ENCODE data around the gene JAKMIP2.

DNA sequence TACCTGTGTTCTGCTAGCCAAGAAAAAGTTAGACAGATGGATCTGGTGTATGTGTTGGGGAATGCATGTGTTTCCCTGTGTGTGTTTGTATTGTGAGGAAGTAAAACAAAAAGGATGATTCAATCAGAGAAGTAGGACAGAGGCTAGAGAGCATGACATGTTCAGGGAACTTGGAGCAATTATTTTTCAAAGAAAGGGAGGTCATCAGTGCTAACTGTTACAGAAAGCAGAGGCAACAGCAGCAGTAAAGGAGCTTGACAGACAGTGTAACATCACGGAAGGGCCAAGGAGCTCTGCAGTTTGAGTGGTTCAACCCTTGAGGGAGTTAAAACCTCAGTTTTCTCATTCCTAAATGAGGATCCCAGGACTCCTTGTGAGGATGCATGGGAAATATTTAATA is 35.8 kb upstream of the JAKMIP2 start:
- no peak for TF ChIP-seq CREB1 (CRISPR knock-in tag; IDR thresholded peaks at IDR 0.05)
- TF ChIP-seq CTCF (IDR thresholded peaks at IDR 0.05): no peak
- TF ChIP-seq, protein P1, sequence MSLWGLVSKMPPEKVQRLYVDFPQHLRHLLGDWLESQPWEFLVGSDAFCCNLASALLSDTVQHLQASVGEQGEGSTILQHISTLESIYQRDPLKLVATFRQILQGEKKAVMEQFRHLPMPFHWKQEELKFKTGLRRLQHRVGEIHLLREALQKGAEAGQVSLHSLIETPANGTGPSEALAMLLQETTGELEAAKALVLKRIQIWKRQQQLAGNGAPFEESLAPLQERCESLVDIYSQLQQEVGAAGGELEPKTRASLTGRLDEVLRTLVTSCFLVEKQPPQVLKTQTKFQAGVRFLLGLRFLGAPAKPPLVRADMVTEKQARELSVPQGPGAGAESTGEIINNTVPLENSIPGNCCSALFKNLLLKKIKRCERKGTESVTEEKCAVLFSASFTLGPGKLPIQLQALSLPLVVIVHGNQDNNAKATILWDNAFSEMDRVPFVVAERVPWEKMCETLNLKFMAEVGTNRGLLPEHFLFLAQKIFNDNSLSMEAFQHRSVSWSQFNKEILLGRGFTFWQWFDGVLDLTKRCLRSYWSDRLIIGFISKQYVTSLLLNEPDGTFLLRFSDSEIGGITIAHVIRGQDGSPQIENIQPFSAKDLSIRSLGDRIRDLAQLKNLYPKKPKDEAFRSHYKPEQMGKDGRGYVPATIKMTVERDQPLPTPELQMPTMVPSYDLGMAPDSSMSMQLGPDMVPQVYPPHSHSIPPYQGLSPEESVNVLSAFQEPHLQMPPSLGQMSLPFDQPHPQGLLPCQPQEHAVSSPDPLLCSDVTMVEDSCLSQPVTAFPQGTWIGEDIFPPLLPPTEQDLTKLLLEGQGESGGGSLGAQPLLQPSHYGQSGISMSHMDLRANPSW (CRISPR knock-in tag; conservative IDR thresholded peaks at IDR 0.05; ENCODE audit: low read depth): no peak
- TF ChIP-seq IRF1 (CRISPR knock-in tag; IDR thresholded peaks at IDR 0.05): no peak
- TF ChIP-seq FOXP1 (CRISPR knock-in tag; IDR thresholded peaks at IDR 0.05; ENCODE audit: borderline replicate concordance): no peak
- TF ChIP-seq ATF3 (CRISPR knock-in tag; conservative IDR thresholded peaks at IDR 0.05): no peak
- no peak for TF ChIP-seq NR3C1 (CRISPR knock-in tag; conservative IDR thresholded peaks at IDR 0.05; ENCODE audit: low read depth)
- TF ChIP-seq HMGXB4 (CRISPR knock-in tag; IDR thresholded peaks at IDR 0.05): no peak
- no peak for TF ChIP-seq KAT7 (CRISPR knock-in tag; IDR thresholded peaks at IDR 0.05; ENCODE audit: borderline replicate concordance)
- TF ChIP-seq, protein P2, sequence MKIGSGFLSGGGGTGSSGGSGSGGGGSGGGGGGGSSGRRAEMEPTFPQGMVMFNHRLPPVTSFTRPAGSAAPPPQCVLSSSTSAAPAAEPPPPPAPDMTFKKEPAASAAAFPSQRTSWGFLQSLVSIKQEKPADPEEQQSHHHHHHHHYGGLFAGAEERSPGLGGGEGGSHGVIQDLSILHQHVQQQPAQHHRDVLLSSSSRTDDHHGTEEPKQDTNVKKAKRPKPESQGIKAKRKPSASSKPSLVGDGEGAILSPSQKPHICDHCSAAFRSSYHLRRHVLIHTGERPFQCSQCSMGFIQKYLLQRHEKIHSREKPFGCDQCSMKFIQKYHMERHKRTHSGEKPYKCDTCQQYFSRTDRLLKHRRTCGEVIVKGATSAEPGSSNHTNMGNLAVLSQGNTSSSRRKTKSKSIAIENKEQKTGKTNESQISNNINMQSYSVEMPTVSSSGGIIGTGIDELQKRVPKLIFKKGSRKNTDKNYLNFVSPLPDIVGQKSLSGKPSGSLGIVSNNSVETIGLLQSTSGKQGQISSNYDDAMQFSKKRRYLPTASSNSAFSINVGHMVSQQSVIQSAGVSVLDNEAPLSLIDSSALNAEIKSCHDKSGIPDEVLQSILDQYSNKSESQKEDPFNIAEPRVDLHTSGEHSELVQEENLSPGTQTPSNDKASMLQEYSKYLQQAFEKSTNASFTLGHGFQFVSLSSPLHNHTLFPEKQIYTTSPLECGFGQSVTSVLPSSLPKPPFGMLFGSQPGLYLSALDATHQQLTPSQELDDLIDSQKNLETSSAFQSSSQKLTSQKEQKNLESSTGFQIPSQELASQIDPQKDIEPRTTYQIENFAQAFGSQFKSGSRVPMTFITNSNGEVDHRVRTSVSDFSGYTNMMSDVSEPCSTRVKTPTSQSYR (CRISPR knock-in tag; IDR thresholded peaks at IDR 0.05): no peak
- TF ChIP-seq, protein P3, sequence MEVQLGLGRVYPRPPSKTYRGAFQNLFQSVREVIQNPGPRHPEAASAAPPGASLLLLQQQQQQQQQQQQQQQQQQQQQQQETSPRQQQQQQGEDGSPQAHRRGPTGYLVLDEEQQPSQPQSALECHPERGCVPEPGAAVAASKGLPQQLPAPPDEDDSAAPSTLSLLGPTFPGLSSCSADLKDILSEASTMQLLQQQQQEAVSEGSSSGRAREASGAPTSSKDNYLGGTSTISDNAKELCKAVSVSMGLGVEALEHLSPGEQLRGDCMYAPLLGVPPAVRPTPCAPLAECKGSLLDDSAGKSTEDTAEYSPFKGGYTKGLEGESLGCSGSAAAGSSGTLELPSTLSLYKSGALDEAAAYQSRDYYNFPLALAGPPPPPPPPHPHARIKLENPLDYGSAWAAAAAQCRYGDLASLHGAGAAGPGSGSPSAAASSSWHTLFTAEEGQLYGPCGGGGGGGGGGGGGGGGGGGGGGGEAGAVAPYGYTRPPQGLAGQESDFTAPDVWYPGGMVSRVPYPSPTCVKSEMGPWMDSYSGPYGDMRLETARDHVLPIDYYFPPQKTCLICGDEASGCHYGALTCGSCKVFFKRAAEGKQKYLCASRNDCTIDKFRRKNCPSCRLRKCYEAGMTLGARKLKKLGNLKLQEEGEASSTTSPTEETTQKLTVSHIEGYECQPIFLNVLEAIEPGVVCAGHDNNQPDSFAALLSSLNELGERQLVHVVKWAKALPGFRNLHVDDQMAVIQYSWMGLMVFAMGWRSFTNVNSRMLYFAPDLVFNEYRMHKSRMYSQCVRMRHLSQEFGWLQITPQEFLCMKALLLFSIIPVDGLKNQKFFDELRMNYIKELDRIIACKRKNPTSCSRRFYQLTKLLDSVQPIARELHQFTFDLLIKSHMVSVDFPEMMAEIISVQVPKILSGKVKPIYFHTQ (CRISPR knock-in tag; IDR thresholded peaks at IDR 0.05): no peak
- TF ChIP-seq GRHL2 (CRISPR knock-in tag; IDR thresholded peaks at IDR 0.05; ENCODE audit: insufficient replicate concordance, severe bottlenecking): no peak
- TF ChIP-seq, protein P4, sequence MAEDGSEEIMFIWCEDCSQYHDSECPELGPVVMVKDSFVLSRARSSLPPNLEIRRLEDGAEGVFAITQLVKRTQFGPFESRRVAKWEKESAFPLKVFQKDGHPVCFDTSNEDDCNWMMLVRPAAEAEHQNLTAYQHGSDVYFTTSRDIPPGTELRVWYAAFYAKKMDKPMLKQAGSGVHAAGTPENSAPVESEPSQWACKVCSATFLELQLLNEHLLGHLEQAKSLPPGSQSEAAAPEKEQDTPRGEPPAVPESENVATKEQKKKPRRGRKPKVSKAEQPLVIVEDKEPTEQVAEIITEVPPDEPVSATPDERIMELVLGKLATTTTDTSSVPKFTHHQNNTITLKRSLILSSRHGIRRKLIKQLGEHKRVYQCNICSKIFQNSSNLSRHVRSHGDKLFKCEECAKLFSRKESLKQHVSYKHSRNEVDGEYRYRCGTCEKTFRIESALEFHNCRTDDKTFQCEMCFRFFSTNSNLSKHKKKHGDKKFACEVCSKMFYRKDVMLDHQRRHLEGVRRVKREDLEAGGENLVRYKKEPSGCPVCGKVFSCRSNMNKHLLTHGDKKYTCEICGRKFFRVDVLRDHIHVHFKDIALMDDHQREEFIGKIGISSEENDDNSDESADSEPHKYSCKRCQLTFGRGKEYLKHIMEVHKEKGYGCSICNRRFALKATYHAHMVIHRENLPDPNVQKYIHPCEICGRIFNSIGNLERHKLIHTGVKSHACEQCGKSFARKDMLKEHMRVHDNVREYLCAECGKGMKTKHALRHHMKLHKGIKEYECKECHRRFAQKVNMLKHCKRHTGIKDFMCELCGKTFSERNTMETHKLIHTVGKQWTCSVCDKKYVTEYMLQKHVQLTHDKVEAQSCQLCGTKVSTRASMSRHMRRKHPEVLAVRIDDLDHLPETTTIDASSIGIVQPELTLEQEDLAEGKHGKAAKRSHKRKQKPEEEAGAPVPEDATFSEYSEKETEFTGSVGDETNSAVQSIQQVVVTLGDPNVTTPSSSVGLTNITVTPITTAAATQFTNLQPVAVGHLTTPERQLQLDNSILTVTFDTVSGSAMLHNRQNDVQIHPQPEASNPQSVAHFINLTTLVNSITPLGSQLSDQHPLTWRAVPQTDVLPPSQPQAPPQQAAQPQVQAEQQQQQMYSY (CRISPR knock-in tag; IDR thresholded peaks at IDR 0.05): no peak
- no peak for TF ChIP-seq NFE2L1 (CRISPR knock-in tag; IDR thresholded peaks at IDR 0.05)
